Measurements from ENCODE around the gene ANKRD28. TPM values are rescaled to one million over a fixed set of nuclear protein-coding genes. Genes with fewer than 3 reads are reported as not detected.

ANKRD28 gene
- total RNA-seq, 1 experiment from 2014 or later, result 89.3 TPM

DNA sequence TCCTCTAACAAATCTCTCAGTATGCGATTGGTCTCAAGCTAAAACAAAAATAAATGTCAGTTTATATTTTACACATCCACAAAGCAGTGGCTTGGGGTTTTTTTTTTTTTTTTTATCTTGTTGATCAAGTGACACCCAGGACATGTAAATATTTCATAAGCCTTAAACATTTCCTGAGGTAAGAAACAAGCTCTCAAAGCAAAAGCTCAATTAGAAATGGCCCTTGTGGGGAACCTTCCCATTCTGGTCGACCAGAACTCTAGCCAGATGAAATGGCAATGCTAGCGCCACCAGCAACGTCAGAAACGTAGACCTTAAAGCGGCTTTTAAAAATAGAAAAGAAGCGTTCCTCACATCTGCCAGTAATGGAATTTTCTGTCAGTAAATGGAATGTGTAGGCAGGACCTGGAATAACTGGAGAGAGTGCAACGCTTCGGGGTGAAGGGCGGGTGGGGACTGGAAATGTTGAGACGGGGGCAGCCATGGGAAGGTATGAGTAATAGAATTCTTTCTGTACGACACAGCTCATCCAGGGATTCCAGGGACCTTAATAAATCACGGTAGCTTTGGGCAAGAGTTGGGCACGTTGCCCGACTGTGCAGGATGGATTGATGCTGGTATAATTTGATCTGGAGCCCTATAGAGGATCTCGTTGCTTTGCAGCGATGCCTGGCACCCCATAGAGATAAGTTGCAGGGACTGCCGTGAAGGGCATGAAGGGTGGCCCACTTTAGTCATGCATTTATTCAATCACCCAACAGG, 151.9 kb downstream of the ANKRD28 start:
- Histone ChIP-seq H3K4me1 (ENCODE audit: control insufficient read depth, insufficient read depth, low read length) (peaks cover 27% of the 10 kb centered on the region), H3K9me3 (ENCODE audit: control insufficient read depth, insufficient read depth, low read depth, low read length) (no peaks in the 10 kb centered on the region), H3K27me3 (ENCODE audit: control insufficient read depth, insufficient read depth, low read length) (no peaks in the 10 kb centered on the region), H3K36me3 (ENCODE audit: control insufficient read depth, insufficient read depth, low read length) (no peaks in the 10 kb centered on the region), H3K4me3 (ENCODE audit: low read depth in 2 of 2, low read length in 2 of 2) (peak overlapping the region in 1 of 2 experiments; percentile 30; a peak in 2 of 4 replicates), H3K27ac (ENCODE audit: low read length) (peak overlapping the region; percentile 94)
- DNase-seq (ENCODE audit: low read depth, low spot score) (peak; percentile 63), ATAC-seq (peak; percentile 89)
- no TSS peak for BruUV-seq (replicated peaks)
- POLR2A ChIA-PET, result interaction anchor here (0.6 to 1.0 kb wide), 2 partner anchors 11 to 411 kb away, joined by 9 to 14 read pairs; no protein-coding TSS in a partner anchor
- in situ Hi-C loops (cut with HindIII; ENCODE audit: low pct_unique_long_range_greater_than_20kb, low sequenced_read_pairs) (no loop called here), intact Hi-C loops (cut with micrococcal nuclease; ENCODE audit: unreplicated experiment) (no loop called here)
- TF ChIP-seq TCF7L2 (IDR thresholded peaks at IDR 0.05; ENCODE audit: low read depth, low read length) (no peak), POLR2AphosphoS5 (IDR thresholded peaks at IDR 0.05; ENCODE audit: low read depth, low read length) (peak; percentile 32; the same call in 1 of the 2 replicates)
- TF ChIP-seq, protein P1, sequence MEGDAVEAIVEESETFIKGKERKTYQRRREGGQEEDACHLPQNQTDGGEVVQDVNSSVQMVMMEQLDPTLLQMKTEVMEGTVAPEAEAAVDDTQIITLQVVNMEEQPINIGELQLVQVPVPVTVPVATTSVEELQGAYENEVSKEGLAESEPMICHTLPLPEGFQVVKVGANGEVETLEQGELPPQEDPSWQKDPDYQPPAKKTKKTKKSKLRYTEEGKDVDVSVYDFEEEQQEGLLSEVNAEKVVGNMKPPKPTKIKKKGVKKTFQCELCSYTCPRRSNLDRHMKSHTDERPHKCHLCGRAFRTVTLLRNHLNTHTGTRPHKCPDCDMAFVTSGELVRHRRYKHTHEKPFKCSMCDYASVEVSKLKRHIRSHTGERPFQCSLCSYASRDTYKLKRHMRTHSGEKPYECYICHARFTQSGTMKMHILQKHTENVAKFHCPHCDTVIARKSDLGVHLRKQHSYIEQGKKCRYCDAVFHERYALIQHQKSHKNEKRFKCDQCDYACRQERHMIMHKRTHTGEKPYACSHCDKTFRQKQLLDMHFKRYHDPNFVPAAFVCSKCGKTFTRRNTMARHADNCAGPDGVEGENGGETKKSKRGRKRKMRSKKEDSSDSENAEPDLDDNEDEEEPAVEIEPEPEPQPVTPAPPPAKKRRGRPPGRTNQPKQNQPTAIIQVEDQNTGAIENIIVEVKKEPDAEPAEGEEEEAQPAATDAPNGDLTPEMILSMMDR (IDR thresholded peaks at IDR 0.05), result no peak
- CTCF ChIA-PET, result interaction anchor here (0.6 kb wide), 1 partner anchor 137 kb away, joined by 3 read pairs; no protein-coding TSS in a partner anchor

DNA sequence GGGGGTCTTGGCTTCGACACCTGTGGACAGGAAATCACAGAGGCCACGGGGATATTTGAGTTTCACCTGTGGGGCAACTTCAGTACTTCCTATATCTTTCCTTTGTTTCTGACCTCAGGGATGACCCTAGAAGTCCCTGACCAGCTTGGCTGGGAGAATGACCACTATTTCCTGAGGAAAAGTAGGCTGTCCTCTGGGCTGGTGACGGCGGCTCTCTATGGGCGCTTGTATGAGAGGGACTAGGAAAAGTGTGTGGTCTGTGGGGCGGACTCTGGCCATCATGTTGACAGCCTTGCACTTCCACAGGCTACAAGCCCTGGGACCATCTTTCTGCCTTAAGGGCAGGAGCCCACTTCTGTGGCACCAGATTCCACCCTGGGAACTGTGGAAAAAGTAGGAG, 152.5 kb downstream of the ANKRD28 start:
- no peaks in the 10 kb centered on the region for H3K9me3 ChIP-seq (ENCODE audit: control insufficient read depth, insufficient read depth, low read depth, low read length)
- H3K4me1 ChIP-seq (ENCODE audit: control insufficient read depth, insufficient read depth, low read length), result peaks cover 27% of the 10 kb centered on the region
- CTCF ChIA-PET, result interaction anchor here (0.6 kb wide), 1 partner anchor 138 kb away, joined by 3 read pairs; no protein-coding TSS in a partner anchor
- no TSS peak for BruUV-seq (replicated peaks)
- DNase-seq (ENCODE audit: low read depth, low spot score) (no peak), ATAC-seq (no peak)
- no peaks in the 10 kb centered on the region for H3K27me3 ChIP-seq (ENCODE audit: control insufficient read depth, insufficient read depth, low read length)
- intact Hi-C loops (cut with micrococcal nuclease; ENCODE audit: unreplicated experiment), result no loop called here
- peak overlapping the region; percentile 94 for H3K27ac ChIP-seq (ENCODE audit: low read length)
- POLR2A ChIA-PET, result interaction anchor here (0.6 to 1.0 kb wide), 2 partner anchors 11 to 411 kb away, joined by 9 to 14 read pairs; no protein-coding TSS in a partner anchor
- no peaks in the 10 kb centered on the region for H3K36me3 ChIP-seq (ENCODE audit: control insufficient read depth, insufficient read depth, low read length)
- H3K4me3 ChIP-seq (ENCODE audit: low read depth in 2 of 2, low read length in 2 of 2), result no peak overlapping the region
- TF ChIP-seq, protein P2, sequence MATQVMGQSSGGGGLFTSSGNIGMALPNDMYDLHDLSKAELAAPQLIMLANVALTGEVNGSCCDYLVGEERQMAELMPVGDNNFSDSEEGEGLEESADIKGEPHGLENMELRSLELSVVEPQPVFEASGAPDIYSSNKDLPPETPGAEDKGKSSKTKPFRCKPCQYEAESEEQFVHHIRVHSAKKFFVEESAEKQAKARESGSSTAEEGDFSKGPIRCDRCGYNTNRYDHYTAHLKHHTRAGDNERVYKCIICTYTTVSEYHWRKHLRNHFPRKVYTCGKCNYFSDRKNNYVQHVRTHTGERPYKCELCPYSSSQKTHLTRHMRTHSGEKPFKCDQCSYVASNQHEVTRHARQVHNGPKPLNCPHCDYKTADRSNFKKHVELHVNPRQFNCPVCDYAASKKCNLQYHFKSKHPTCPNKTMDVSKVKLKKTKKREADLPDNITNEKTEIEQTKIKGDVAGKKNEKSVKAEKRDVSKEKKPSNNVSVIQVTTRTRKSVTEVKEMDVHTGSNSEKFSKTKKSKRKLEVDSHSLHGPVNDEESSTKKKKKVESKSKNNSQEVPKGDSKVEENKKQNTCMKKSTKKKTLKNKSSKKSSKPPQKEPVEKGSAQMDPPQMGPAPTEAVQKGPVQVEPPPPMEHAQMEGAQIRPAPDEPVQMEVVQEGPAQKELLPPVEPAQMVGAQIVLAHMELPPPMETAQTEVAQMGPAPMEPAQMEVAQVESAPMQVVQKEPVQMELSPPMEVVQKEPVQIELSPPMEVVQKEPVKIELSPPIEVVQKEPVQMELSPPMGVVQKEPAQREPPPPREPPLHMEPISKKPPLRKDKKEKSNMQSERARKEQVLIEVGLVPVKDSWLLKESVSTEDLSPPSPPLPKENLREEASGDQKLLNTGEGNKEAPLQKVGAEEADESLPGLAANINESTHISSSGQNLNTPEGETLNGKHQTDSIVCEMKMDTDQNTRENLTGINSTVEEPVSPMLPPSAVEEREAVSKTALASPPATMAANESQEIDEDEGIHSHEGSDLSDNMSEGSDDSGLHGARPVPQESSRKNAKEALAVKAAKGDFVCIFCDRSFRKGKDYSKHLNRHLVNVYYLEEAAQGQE (IDR thresholded peaks at IDR 0.05; ENCODE audit: insufficient read depth in 1 of 2, low read depth in 2 of 2, low read length in 1 of 2), result no peak
- TF ChIP-seq, protein P1 (IDR thresholded peaks at IDR 0.05), result no peak
- TF ChIP-seq POLR2AphosphoS5 (IDR thresholded peaks at IDR 0.05; ENCODE audit: low read depth, low read length), result no peak
- no peak for TF ChIP-seq SIN3A (IDR thresholded peaks at IDR 0.05; ENCODE audit: borderline replicate concordance, insufficient read depth, low read depth, low read length)
- TF ChIP-seq TCF7L2 (IDR thresholded peaks at IDR 0.05; ENCODE audit: low read depth, low read length), result no peak
- in situ Hi-C loops (cut with HindIII; ENCODE audit: low pct_unique_long_range_greater_than_20kb, low sequenced_read_pairs), result no loop called here
